Islet of Langerhans (tissue), 1 donor: ENCODE measurements around the gene KIF1C.

Experiments used
- FAIRE-seq: peaks from one replicate; lab custom pipeline; 2011; peaks lifted over from hg19 to GRCh38; lab: Jason Lieb, UNC

KIF1C gene

DNA sequence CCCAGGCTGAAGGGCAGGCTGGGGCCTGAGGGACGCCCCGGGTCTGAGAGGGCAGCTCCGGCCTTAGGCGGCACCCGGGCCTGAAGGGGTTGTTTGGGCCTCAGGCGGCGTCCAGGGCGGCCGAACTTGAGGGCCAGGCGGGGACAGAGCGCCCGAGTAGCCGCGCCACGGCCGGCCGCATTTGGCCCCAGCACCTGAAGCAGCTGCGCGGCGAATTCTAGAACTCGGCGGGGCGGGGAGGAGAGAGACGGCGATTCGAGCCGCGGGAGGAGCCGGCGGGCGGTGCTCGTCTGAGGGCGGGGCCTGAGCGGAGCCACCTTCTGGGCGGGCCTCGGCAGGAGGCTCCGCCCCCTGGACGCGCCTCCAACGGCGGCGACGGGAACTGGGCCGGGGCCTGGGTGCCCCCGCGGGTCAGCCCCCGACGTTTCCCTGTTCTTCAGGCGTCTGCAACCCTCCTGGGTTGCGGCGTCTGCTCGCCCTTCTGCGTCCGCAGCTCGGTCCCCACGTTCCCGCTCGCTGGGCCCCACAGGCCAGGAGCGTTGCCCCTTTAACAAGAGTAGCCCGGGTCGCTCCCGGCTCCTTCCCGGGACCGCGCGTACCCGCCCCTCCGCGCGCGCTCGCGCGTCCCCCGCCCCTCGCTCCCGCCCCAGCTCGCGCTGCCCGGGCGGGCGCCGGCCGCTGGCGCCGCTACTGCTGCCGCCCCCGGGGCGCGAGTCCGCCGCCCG lies at the start of gene KIF1C, which contains the start of gene INCA1:
TSS of gene KIF1C (plus strand) at position 649 of the 725 bp plus-strand sequence. CDS start 2,297 bp downstream, outside the sequence.
TSS of gene INCA1 (minus strand) at position 221 of the 725 bp plus-strand sequence. CDS start 3,085 bp downstream, outside the sequence.
- FAIRE-seq = no peak

DNA sequence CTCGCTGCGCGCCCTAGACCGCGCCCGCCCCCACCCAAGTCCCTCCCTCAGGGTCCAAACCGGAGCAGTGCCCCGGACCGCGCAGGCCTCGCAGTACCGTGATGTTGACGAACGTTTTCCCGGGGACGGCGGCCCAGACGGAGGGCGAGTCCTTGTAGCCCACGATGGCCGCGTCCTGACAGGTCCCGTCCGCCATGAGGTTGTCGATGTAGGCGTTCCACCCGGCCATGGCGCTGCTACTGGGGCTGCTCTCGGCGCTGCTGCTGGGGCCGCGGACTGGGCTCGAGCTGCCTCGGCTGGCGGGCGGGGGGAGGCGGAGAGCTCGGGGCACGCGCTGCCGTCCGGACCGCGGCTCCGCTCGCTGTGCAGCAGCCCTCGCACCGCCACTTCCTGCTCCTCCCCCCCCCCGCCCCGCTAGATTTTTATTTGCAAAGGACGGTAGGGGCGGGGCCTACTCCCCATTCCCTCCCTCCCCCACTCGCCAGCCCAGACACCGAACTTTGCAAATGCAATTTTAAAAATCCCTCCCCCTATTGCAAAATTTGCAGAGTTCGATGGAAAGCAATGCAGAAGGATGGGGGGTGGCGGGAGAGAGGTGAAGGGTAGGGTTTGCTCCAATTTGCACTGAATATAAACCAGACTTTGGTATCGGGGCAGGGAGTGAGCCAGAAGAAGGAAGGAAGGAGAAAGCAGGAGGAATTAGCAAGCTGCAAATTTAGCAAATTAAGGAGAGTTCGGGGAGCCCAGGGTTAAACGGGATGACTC lies 49.4 kb upstream of the KIF1C start, which contains the start of gene PFN1:
TSS of gene PFN1 (minus strand) at position 365 of the 765 bp plus-strand sequence. CDS start at position 229, 136 bp downstream.
- FAIRE-seq = no peak

DNA sequence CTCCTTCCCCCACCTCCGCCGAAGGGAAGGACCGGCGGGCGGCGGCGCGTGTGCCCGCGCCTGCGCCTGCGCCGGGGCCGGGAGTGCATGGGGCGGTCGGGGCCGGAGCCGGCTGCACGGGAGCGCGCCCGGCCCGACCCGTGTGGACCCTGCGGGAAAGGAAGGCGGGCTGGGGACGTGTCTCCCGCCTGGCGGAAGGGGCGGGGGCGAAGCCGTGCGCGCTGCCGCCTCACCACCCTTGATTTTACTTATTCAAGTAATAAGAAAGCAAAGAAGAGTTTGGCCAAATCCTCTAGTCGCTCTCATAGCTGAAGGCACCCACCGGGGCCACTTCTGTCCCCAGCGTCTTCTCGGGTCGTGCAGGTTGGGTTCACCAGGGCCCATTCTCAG lies 48.8 kb upstream of the KIF1C start:
- FAIRE-seq = no peak

DNA sequence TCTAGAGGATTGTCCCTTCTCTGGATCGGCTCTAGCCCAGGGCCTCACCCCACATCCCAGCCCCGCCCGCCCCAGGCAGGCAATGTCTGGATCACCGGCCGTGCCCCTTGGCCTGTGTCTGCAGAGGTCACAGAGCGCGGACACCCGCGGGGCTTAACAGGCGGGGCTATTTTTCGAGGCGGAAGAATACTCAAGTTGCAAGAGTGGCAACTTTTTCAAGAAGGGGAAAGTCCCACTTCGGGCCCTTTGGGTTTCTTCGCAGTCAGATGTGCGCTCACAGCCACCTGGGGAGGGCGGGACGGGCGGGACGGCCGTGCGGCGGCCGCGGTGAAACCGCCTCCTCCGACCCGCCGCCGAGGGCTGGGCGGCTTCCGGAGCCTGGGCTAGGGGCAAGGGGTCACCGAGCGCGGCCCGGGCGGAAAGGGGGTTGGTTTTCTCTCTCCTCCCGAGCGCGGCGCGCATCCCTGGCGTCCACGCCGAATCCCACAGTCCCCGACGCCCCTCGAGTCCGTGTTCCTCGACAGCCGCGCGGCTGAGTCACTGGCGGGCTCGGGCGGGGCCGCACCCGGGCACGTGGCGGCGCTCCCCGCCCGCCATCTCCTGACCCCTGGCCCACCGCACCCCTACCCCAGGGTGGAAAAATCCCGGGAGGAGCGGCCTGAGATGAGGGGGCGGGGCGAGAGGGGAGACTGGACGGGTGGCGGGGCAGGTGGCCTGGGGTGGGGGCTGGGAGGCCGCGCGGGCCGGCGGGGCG lies 48.3 kb upstream of the KIF1C start:
- FAIRE-seq = no peak

DNA sequence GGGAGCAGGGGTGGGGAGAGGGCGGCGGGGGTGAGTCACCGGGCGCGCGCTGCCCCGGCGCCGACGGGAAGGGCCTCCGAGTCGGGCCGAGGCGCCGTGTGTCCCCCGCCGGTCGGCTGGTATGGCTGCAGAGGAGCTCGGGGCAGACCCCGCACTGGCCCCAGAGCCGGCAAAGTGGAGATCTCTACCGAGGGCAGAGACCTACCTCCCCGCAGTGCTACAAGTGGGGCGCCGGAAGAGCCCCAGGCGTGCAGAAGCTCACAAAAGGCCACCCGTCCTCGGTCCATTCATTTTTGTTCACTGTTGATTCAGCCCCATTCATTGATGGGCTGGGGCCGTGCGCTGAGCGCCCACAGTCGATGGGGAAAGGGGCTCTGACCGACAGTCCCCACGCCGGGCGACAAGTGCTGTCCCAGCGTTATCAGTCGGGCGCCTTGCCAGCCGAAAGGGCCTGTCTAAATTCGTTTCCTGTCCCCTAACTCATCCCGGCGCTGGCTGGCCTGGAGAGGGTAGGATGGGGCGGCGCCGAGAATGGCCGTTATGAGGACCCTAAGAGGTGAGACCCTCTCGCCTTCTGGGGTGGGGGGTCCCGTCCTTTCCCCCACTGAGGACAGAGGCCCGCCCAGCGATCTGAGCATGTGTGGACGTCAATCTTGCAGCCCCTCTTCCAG lies 47.5 kb upstream of the KIF1C start:
- FAIRE-seq = no peak

DNA sequence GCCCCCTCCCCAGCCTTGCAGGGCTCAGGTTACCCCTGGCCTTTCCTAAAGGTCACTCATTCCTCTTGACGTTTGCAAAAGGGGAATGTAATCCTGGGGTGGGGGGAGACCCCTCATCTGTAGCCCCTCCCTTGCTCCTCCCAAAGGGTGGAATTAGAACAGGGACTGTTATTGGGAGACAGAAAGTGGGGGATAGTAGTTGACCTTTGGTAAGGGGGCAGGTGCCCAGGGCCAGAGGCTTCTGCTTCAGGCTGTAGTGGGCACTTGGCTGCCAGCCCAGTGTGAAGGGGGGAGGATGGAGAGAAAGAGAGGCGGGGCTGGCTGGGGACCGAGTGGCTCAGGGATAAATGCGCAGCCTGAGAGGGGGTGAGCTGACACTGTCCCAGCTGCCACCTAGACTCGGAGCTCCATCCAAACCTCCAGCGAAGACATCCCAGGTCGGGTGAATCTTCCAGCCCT lies 47.0 kb upstream of the KIF1C start, which contains the start of gene ENO3:
TSS of gene ENO3 (plus strand) at position 374 of the 459 bp plus-strand sequence. CDS start 711 bp downstream, outside the sequence.
- no peak for FAIRE-seq

DNA sequence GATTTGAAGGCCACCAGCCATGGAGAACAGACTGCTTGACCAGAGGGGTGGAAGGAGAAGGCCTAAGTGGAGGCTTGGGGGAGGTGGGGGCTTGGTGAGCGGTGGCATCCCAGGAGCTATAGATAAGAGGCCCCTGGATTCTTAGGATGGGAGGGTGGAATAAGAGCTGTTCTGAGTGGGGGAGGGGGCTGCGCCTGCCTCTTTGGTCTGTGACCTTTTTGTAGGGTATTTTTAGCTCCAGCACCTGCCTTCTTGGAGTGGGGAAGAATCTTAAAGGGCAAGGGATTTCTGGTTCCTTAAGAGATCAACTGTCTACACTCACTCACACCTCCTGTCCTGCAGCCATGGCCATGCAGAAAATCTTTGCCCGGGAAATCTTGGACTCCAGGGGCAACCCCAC lies 46.3 kb upstream of the KIF1C start:
- FAIRE-seq = no peak

DNA sequence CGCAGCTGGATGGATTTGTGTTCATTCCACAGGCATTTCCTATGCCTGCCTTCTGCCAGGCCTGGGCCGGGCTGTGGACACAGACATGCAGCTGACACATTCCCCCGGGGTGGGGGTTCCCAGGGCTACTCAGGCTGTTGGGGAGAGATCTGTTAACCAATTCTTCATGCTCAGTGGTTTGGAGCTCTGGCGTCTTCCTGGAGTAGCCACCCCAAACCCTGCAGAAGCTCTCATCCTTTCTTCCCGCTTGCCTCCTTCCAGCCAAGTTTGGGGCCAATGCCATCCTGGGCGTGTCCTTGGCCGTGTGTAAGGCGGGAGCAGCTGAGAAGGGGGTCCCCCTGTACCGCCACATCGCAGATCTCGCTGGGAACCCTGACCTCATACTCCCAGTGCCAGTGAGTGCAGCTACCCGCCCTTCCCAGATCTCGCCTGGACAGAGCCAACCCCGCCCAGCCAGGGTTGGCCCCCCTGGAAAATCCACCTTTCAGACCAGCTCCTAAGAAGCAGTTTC lies 44.2 kb upstream of the KIF1C start:
- FAIRE-seq = no peak

DNA sequence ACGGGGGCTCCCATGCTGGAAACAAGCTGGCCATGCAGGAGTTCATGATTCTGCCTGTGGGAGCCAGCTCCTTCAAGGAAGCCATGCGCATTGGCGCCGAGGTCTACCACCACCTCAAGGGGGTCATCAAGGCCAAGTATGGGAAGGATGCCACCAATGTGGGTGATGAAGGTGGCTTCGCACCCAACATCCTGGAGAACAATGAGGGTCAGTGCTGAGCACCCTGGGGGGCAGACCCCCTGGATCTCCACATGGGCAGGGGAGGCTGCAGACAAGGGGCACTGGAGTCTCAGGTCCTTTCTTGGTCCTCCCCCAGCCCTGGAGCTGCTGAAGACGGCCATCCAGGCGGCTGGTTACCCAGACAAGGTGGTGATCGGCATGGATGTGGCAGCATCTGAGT lies 42.7 kb upstream of the KIF1C start:
- FAIRE-seq = no peak

DNA sequence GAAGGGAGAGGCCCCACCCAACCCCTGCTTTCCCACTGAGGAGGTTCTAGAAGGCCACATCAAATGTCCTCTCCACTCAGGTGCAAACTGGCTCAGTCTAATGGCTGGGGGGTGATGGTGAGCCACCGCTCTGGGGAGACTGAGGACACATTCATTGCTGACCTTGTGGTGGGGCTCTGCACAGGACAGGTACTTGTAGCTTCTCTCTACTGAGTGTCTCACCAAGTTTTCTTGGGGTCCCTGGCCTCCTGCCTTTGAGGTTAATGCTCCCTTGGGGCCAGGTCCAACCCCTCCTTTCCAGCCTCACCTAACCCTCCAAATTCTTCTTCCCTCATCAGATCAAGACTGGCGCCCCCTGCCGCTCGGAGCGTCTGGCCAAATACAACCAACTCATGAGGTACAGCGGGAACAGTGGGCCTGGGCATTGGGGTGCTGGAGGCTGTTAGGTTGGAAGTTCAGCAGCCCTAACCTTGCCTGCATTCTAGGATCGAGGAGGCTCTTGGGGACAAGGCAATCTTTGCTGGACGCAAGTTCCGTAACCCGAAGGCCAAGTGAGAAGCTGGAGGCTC lies 41.2 kb upstream of the KIF1C start:
- no peak for FAIRE-seq

DNA sequence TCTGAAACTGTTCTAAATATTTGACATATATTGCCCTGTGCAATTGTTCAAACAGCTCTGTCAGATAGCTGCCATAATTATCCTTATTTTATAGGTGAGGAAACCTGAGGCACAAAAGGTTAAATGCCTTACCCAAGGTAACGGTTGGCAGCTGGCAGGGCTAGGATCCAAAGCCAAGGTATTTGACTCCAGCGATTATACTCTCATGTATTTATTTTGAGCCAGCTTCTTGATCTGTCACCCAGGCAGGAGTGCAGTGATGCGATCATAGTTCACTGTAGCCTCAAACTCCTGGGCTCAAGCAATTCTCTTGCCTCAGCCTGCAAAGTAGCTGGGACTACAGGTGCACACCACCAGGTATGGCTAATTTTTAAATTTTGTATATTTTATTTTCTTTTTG lies 39.6 kb upstream of the KIF1C start:
- no peak for FAIRE-seq

DNA sequence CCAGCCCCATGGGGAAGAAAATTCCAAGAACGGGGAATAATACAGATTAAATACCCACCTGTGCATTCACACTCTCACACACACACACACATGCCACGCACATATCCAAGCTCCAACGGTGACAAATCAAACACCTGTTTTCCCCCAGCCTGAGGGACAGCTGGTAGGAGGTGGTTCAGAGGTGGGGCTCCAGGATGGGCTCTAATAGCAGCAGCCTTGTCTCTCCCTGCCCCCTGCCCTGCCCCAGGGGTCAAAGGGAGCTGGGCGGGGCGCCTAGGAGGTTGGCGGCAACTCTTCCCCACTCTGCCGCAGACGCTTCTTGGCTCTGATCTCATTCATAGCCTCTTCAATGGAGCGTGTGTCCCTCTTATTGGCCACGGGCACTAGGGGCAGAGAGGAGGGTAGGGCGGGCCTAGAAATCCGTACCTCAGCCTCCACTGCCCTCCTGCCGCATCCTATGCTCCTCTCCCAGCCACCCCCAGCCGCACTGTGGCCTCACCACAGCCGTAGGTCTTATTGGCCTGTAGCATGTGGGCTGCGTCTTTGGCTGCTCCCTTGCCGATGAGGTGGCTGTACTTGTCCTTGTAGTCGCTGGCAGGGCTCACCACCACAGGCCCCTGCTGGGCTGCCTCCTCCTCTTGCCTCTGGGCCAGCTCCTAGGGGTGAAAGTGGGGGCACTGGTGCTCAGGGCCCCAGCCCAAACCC lies 38.3 kb upstream of the KIF1C start:
- FAIRE-seq = no peak

DNA sequence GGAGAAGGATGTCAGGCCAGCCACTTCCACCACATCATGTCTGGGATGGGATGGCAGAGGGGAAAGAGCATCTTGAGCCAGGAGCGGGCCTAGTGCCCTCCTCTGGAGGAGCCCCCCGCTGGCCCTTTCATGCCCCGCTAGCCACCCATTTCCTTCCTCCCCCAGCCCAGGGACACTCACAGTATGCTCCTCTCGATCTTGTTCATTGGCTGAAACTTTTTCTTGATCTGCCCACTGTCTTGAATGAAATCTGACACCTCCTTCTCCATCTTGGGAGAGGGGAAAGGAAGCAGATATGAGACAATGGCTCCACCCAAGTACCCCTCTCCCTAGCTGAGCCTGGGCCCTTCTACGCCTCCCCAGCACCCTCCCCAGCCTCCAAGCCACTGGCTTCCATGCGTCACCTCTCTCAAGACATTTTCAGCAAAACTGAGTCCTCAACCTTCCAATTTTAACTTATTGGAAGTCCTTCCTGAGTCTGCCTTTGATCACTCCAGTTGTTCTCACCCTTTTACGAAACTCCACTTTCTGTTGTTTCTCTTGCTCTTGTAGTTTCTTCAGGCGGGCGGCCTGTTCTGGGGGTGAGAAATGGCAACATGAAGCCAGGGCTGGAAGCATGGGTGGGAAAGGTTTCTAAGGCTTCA lies 37.3 kb upstream of the KIF1C start:
- no peak for FAIRE-seq

DNA sequence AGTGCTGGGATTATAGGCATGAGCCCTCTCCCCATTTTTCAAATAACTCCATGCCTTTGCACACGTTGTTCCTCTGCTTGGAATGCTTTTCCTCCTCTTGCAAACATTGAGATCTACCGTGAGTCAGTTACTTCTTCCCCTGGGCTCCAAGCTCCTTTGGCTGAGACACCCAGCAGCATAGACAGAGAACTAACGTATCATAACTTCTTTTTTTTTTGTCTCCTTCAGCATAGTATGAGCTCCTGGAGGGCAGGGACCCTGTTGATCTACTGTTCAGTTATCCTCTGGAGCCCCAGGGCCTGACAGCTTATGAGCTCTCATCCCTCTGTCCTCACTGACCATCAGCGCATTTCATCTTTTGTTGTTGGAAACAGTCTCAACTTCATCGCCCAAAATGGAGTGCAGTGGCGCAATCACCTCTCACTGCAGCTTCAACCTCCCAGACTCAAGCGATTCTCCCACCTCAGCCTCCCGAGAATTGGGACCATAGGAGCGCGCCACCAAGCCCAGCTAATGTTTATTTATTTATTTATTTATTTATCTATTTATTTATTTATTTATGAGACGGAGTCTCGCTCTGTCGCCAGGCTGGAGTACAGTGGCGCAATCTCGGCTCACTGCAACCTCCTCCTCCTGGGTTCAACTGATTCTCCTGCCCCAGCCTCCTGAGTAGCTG lies 32.3 kb upstream of the KIF1C start:
- no peak for FAIRE-seq

DNA sequence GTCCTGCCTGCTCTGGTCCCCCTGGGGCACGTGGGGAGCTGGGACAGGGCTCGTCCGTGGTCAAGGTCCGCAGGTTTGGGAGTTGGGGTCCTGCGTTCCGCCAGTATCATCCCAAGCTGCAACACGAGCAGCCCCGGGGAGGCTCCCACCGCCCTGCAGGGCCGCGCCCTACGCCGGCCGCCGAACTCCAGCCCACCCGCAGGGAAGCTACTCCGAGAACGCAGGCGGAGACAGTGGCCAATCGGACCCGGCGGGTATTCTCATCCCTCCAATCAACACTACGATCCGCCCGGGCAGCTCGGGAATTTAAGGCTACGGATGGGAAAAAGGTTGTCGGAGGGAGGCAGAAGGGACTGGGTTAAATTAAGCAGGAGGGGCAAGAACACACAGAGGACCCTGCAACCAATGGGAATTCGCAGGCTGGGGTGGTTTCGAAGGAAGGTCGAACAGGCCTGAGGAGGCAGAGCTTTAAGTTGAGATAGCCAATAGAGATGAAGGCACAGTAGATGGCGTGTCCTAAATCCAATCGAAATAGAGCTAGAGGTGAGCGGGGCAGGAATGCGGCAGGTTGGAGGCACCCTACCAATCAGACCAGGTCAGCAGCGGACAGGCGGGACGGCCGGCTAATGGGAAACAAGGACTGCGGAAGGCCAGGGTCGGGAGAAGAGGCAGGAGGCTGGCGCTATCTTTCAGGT lies 30.8 kb upstream of the KIF1C start:
- peak; percentile 99 for FAIRE-seq

DNA sequence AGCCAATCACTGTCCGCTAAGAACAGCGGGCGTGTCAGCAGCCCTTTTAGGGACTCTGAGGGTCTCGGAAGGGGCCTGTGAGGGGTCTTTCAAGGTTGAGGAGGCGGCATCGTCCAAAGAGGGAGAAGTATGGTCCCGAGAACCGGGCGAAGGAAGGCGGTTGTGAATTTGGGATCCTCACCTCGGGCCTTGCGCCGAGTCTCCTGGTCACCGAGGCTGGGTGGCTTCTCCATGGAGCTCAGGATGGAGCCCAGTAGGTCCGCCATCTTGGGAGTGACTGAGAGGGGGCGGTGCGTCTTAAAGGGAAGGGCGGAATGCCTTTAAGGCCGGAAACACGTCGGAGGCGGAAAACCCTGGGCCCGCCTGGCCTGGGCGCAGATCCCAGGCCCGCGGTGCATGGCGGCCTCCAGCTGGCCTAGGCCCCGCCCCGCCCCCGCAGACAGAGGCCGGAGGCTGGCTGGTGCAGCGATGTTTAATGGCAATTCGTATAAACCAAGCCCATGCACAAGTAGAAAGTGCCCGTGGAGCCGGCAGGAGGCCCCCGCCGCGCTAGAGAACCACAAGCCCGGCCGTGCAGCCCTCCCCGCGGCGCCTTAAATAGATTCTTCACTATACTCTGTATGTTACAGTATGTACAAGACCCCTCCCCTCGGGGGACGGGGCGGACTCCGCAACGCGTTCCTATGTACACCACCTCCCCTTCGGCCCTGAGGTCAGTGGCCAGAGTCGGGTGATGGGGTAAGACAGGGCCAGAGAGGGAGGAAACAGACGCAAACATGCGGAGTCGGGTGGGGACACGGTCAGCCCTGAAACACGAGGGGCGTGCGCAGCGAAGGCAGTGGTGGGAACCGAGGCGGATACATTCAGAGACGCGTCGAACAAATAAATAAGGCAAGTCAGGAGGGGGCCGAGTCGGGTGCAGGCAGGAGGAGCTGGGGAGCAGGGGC lies 29.9 kb upstream of the KIF1C start, which contains the start of gene SPAG7:
TSS of gene SPAG7 (minus strand) at position 279 of the 947 bp plus-strand sequence. CDS start at position 266, 13 bp downstream.
- FAIRE-seq = no peak

DNA sequence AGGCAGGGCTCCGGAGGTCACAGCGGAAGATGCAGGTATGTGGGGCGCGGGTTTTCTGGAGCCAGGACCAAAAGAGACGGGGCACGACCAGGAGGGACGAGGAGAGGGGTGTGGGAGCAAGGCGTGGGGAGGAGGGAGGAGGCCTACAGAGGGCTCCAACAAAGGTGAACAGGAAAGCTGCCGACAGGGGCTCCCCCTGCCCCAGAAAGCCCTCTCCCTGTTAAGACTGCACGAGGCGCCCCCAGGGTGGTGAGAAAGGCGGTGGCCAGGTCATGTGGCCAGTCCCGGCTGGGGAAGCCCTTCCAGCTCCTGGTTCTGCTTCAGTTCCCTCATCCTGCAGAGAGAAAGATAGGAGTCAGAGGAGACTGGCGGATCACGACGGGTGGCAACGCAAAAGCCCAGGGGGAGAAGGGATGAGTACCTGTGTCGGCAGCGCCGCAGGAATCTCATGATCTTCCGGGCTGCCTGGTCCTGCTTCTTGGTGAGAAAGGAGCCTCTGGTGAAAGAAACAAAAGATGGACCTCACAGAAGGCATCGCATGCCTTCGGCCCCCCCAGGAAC lies 29.2 kb upstream of the KIF1C start:
- FAIRE-seq = no peak
